Measurements from ENCODE around the gene DDX10.

- TF ChIP-seq POLR2AphosphoS5 (IDR thresholded peaks at IDR 0.05; ENCODE audit: low read depth) (no peak), CTCF (IDR thresholded peaks at IDR 0.05; ENCODE audit: insufficient read depth, low read length) (no peak), REST (IDR thresholded peaks at IDR 0.05; ENCODE audit: insufficient replicate concordance, low read depth) (no peak), SPI1 (IDR thresholded peaks at IDR 0.05; ENCODE audit: borderline replicate concordance, low read depth) (no peak)
Observed at GRCh38 chr11:108617055-108617454, 47.8 kb upstream of the DDX10 start.

Data from HL-60 (cell line).